Inflammatory macrophage treated with lipopolysaccharide for 1 hour (primary cell): ENCODE measurements around the gene CRADD.
"Not testable (repeated sequence)": the region's sequence is repeated elsewhere in the genome, so short reads cannot be mapped to it uniquely, and the experiment has no call there.

Source experiments
- DNase-seq, 2 donors: peaks; one replicate each; pipeline ENCODE4 v3.0.0-alpha.2; 2020 to 2022

CRADD gene

GRCh38 chr12:93912086-93912733 lies 235.0 kb downstream of the CRADD start:
- no peak for DNase-seq

GRCh38 chr12:93913845-93914244 lies 236.7 kb downstream of the CRADD start:
- no peak for DNase-seq

DNA sequence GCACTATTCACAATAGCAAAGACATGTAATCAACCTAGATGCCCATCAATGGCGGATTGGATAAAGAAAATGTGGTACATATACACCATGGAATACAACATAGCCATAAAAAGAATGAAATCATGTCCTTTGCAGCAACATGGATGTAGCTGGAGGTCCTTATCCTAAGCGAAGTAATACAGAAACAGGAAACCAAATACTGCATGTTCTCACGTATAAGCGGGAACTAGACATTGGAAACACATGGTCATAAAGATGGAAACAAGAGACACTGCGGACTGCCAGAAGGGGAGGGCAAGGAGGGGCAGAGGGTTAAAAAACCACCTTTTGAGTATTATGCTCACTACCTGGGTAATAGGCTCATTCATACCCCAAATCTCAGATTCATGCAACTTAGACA lies 237.1 kb downstream of the CRADD start:
- DNase-seq, result no peak

DNA sequence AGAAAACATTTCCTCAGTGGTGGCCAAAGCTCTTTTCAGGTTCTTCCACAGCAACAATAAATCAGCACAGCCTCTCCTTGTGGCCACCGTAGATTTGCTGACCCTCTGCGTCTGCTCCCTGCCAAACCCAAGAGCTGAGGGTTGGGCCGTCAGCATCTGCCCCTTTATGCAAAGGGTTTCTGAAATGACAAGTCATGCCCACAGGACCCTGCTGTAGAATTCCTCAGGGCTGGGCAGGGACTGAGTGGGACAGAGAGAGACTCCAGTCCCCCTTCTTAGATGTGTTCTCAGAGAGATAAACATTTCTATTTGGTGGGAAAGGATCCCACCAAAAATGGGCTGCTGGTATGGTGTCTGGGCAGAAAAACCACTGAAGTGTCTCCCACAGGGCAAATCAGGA lies 238.2 kb downstream of the CRADD start:
- DNase-seq, result no peak

- DNase-seq, result no peak
Observed at GRCh38 chr12:93916402-93916801, 239.2 kb downstream of the CRADD start.

DNA sequence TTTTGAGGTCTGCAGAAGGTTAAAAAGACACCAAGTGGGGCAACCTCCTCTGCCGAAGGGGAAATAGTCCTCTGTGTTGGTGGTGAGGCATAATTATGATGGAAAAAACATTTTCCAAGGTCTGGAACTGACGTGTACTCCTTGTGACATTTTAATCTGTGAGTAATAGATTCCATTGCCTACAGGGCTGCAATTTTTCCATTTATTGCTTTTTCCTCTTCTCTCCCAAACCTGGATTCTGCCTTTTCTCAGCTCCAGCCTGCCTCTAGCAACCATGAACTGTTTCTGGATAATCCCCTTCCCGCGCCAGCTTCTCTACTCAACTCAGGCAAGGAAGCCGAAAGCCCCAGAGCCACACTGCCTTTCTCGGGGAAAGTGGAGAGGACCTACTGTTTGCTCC lies 241.1 kb downstream of the CRADD start:
- no peak for DNase-seq

GRCh38 chr12:93918900-93919299 lies 241.7 kb downstream of the CRADD start:
- DNase-seq, result no peak

GRCh38 chr12:93921521-93921920 lies 244.3 kb downstream of the CRADD start:
- DNase-seq, result no peak

- no peak for DNase-seq
Observed at GRCh38 chr12:93922583-93923006, 245.4 kb downstream of the CRADD start.

GRCh38 chr12:93924367-93924766 lies 247.2 kb downstream of the CRADD start:
- no peak for DNase-seq

GRCh38 chr12:93925585-93926205 lies 248.5 kb downstream of the CRADD start:
- no peak for DNase-seq

DNA sequence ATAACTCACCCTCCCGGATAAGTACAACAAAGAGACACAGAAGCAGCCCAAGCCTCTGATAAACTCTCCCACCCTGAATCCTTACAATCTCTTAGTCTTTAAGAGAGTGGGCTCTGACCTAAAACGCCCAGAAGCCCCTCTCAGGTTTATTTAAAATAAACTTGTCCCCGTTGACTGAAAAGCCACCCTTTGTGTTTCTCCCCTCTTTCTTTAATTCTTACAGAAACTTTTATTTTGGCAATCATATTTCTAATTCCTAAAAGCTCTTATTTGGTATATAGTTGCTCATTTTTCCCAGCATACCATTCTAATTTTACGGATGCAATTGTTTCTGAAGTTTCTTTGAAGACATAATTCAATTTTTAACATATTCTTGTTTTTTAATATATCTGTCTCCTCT lies 249.1 kb downstream of the CRADD start:
- DNase-seq, result no peak

DNA sequence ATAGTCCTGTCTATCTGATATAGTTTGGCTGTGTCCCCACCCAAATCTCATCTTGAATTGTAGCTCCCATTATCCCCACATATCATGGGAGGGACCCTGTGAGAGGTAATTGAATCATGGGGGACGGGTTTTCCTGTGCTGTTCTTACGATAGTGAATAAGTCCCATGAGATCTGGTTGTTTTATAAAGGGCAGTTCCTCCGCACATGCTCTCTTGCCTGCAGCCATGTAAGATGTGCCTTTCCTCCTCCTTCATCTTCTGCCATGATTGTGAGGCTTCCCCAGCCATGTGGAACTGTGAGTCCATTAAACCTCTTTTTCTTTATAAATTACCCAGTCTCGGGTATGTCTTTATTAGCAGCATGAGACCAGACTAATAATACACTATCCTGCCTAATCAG lies 251.9 kb downstream of the CRADD start:
- DNase-seq, result not testable (repeated sequence)

DNA sequence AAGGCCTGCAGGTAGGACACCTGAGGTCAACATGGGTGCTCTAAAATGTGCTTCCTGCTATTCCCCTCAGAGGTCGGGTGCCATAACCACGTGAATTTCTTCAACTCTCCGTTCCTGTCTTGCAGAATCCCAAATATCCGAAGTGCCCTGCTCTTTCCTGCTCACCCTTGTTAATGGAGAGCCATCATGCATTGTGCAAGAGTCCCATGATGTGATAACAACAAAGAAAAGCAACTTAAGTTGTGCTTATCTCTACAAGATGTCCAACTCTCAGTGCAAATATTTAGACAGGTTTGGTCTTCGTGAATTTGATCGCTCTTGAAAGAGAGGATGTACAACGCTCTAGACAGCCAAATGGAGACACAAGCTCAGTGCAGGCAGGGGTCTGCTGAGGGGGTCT lies 260.6 kb downstream of the CRADD start:
- no peak for DNase-seq

GRCh38 chr12:93938317-93938716 lies 261.1 kb downstream of the CRADD start:
- no peak for DNase-seq

DNA sequence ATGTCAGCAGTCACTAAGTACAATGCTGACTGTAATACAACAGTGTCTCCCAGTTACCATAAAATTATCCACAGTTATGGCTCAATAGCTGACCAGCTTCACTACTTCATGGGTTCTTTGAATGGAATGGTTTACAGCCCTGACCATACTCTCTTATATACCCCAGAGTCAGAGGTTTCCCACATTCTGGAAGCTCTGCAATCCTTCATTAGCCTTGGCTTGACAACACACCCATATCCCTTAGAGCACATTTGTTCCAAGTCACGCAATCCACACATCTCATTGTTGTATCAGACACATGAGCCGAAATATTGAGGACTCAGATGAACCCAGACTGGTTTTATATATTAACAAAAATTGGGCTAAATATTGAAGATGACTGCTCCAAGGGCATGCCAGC lies 261.8 kb downstream of the CRADD start:
- no peak for DNase-seq

GRCh38 chr12:93939641-93940325 lies 262.6 kb downstream of the CRADD start:
- no peak for DNase-seq

- no peak for DNase-seq
Observed at GRCh38 chr12:93943780-93944179, 266.6 kb downstream of the CRADD start.

- no peak for DNase-seq
Observed at GRCh38 chr12:93944201-93944600, 267.0 kb downstream of the CRADD start.
